Glutamatergic neuron (in vitro differentiated cells): ENCODE data around the gene CD38. TPM values are rescaled to one million over a fixed set of nuclear protein-coding genes. Genes with fewer than 3 reads are reported as not detected.

ENCODE experiments used
- DNase-seq: peaks from one replicate; pipeline ENCODE4 v3.0.0; 2022
- H3K27ac Mint-ChIP-seq: one replicate; pipeline ENCODE4 v1.8.0; 2020; ENCODE audit warnings: mild to moderate bottlenecking, mixed read lengths, inconsistent platforms; ENCODE audit not compliant: unreplicated experiment
- H3K27me3 Mint-ChIP-seq: one replicate; pipeline ENCODE4 v1.8.0; 2020; ENCODE audit warnings: mild to moderate bottlenecking, moderate library complexity, mixed read lengths, inconsistent platforms; ENCODE audit not compliant: unreplicated experiment
- H3K36me3 Mint-ChIP-seq: one replicate; pipeline ENCODE4 v1.8.0; 2020; ENCODE audit warnings: mild to moderate bottlenecking, mixed read lengths, inconsistent platforms; ENCODE audit not compliant: unreplicated experiment
- H3K4me1 Mint-ChIP-seq: one replicate; pipeline ENCODE4 v1.8.0; 2020; ENCODE audit warnings: mild to moderate bottlenecking, low read depth, mixed read lengths, inconsistent platforms; ENCODE audit not compliant: unreplicated experiment
- H3K4me3 Mint-ChIP-seq: one replicate; pipeline ENCODE4 v1.8.0; 2020; ENCODE audit warnings: mild to moderate bottlenecking, mixed read lengths, inconsistent platforms; ENCODE audit not compliant: unreplicated experiment
- H3K9me3 Mint-ChIP-seq: one replicate; pipeline ENCODE4 v1.8.0; 2020; ENCODE audit warnings: mild to moderate bottlenecking, moderate library complexity, mixed read lengths, inconsistent platforms; ENCODE audit not compliant: unreplicated experiment
- total RNA-seq: library from RNA; stranded (reverse); fragmentation: NEBNext Ultra II Directional; extraction: Animal tissue kit (Norgen Biotek cat#: 25700); gene quantifications from one replicate; pipeline ENCODE4 v1.2.1, GENCODE V29; 2021; ENCODE audit not compliant: unreplicated experiment
- TF ChIP-seq, protein P1 (sequence below): fragments of 200-600 bp; sonication (generic); IDR thresholded peaks from one replicate; pipeline ENCODE4 v1.5.0; 2021; ENCODE audit not compliant: partially characterized antibody, unreplicated experiment

CD38 gene
- total RNA-seq, 1 donor from 2014 or later: 0.37 TPM

DNA sequence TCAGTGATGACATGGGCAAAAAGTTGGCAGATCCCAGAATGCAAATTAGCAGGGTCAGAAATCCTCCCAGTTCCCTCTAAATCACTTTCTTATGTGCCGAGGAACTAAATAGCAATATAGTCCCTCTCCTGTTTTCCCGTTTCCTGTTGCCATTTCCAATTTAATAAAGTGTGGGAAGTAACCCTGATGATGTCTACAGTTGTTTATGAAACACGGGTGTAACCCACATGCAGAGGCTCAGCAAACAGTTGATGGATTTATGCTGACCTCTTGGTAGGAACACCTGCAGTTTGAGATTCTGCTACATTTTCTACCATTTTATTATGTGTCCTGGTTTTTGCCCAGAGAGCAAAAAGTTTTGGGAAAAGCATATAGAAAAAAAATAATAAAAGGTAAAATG lies 103.7 kb downstream of the CD38 start:
- no peaks in the 10 kb centered on the region for H3K9me3 Mint-ChIP-seq
- TF ChIP-seq, protein P1, sequence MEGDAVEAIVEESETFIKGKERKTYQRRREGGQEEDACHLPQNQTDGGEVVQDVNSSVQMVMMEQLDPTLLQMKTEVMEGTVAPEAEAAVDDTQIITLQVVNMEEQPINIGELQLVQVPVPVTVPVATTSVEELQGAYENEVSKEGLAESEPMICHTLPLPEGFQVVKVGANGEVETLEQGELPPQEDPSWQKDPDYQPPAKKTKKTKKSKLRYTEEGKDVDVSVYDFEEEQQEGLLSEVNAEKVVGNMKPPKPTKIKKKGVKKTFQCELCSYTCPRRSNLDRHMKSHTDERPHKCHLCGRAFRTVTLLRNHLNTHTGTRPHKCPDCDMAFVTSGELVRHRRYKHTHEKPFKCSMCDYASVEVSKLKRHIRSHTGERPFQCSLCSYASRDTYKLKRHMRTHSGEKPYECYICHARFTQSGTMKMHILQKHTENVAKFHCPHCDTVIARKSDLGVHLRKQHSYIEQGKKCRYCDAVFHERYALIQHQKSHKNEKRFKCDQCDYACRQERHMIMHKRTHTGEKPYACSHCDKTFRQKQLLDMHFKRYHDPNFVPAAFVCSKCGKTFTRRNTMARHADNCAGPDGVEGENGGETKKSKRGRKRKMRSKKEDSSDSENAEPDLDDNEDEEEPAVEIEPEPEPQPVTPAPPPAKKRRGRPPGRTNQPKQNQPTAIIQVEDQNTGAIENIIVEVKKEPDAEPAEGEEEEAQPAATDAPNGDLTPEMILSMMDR: no peak
- H3K27ac Mint-ChIP-seq: no peak overlapping the region
- no peak for DNase-seq
- no peak overlapping the region for H3K4me3 Mint-ChIP-seq
- H3K4me1 Mint-ChIP-seq: peaks cover 11% of the 10 kb centered on the region
- peaks cover 2% of the 10 kb centered on the region for H3K27me3 Mint-ChIP-seq
- H3K36me3 Mint-ChIP-seq: peaks cover 6% of the 10 kb centered on the region

DNA sequence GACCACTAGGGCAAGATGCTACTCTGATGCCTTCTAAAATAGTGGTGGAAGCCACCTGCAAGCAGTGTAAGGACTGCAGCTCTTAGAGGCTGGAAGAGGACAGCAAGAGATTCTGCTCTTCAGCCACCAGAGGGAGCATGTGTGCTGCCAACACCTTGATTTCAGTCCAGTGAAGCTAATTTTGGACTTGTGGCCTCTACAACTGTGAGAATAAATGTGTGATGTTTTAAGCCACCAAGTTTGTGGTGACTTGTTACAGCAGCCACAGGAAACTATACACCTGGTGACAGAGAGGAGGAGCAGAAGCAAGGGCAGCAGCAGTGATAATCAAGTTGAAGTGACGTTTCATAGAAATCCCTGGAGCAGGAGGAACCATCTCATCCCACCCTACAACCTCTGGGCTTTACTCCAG lies 104.6 kb downstream of the CD38 start:
- TF ChIP-seq, protein P1: peak; percentile 86
- no peak overlapping the region for H3K4me3 Mint-ChIP-seq
- no peak overlapping the region for H3K27ac Mint-ChIP-seq
- no peaks in the 10 kb centered on the region for H3K27me3 Mint-ChIP-seq
- H3K36me3 Mint-ChIP-seq: peaks cover 6% of the 10 kb centered on the region
- no peaks in the 10 kb centered on the region for H3K9me3 Mint-ChIP-seq
- DNase-seq: peak; percentile 50
- peaks cover 11% of the 10 kb centered on the region for H3K4me1 Mint-ChIP-seq

DNA sequence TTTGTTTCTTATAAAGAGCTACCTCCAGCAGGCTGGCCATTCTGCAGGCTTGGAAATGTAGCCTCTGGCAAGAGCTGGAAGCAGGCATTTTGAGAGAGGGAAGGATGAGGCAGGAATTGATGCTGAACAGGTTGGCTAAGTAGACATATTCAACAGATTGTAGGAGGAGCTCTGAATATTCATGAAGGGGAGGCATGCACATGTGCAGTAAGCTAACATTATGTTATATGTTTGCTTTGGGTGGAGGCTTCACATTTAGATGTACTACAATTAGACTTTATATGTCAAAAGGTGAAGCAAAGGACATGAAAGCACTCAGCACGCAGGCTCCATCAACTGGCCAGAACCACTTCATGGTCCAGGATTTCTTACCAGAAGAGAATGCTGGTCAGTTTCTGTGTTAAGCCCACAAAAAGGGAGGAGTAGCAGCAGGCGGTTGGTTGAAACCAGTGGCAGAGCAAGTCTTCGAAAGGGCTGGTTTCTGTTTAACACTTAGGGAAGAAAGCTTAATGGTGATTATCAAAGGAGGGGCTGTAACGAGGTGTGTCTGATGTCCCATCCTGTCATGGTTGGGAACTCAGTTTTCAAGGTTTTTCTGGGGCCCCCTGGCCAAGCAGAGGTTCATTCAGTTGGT lies 105.6 kb downstream of the CD38 start:
- no peak overlapping the region for H3K27ac Mint-ChIP-seq
- no peaks in the 10 kb centered on the region for H3K27me3 Mint-ChIP-seq

DNA sequence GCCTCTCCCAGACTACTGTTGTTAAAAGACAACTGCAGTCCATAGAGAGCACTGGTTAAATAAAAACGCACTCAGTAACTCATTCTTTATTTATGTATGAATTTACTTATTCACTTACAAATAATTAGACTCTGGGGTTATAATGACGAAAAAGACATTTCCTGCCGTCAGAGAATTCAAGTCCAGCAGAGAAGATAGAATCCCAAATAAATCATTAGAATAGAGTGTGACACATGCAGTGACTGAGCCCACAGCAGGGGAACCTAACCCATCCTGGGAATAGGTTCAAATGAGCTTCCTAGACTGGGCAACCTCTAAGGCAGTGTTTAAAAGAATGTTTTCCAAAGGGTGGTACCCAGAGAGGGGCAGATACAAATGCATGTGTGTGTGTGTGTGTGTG lies 106.5 kb downstream of the CD38 start:
- Mint-ChIP-seq H3K36me3 (no peaks in the 10 kb centered on the region), H3K27me3 (no peaks in the 10 kb centered on the region), H3K27ac (no peak overlapping the region), H3K4me1 (peaks cover 11% of the 10 kb centered on the region), H3K9me3 (no peaks in the 10 kb centered on the region), H3K4me3 (no peak overlapping the region)
- TF ChIP-seq, protein P1: no peak
- DNase-seq: no peak

More for the DNA sequence above, 105.6 kb downstream of the CD38 start:
- Mint-ChIP-seq H3K4me1 (peaks cover 11% of the 10 kb centered on the region), H3K4me3 (no peak overlapping the region), H3K9me3 (no peaks in the 10 kb centered on the region), H3K36me3 (no peaks in the 10 kb centered on the region)
- TF ChIP-seq, protein P1: no peak
- DNase-seq: no peak

- no peak overlapping the region for H3K27ac Mint-ChIP-seq
- H3K27me3 Mint-ChIP-seq: no peaks in the 10 kb centered on the region
- H3K4me3 Mint-ChIP-seq: no peak overlapping the region
- peaks cover 12% of the 10 kb centered on the region for H3K4me1 Mint-ChIP-seq
- H3K9me3 Mint-ChIP-seq: no peaks in the 10 kb centered on the region
- TF ChIP-seq, protein P1: no peak
- no peak for DNase-seq
- H3K36me3 Mint-ChIP-seq: no peaks in the 10 kb centered on the region
These were observed 107.3 kb downstream of the CD38 start for GRCh38 chr4:15885422-15885821.
